ENCODE data around the gene KDF1.

The KDF1 gene

GRCh38 chr1:27000817-27001460 lies 40.7 kb upstream of the KDF1 start:
- H3K27me3 ChIP-seq (replicated peaks; ENCODE audit: control insufficient read depth, insufficient read depth, low read length): no peaks in the 10 kb centered on the region; the same call in 1 of the 2 replicates
- no peak overlapping the region for H3K4me3 ChIP-seq (replicated peaks; ENCODE audit: low read depth, low read length)
- DNase-seq (ENCODE audit: extremely low read depth, insufficient read length): no peak
- H3K36me3 ChIP-seq (ENCODE audit: control insufficient read depth, insufficient read depth, low read length): no peaks in the 10 kb centered on the region
- no peak for TF ChIP-seq CTCF (IDR thresholded peaks at IDR 0.05; ENCODE audit: insufficient read depth, low read length, poor library complexity, severe bottlenecking)

GRCh38 chr1:27000090-27000816 lies 40.0 kb upstream of the KDF1 start:
- no peak for TF ChIP-seq CTCF (IDR thresholded peaks at IDR 0.05; ENCODE audit: insufficient read depth, low read length, poor library complexity, severe bottlenecking)
- DNase-seq (ENCODE audit: extremely low read depth, insufficient read length): no peak
- Histone ChIP-seq H3K4me3 (replicated peaks; ENCODE audit: low read depth, low read length) (no peak overlapping the region), H3K27me3 (replicated peaks; ENCODE audit: control insufficient read depth, insufficient read depth, low read length) (no peaks in the 10 kb centered on the region; the same call in 1 of the 2 replicates), H3K36me3 (ENCODE audit: control insufficient read depth, insufficient read depth, low read length) (no peaks in the 10 kb centered on the region)

DNA sequence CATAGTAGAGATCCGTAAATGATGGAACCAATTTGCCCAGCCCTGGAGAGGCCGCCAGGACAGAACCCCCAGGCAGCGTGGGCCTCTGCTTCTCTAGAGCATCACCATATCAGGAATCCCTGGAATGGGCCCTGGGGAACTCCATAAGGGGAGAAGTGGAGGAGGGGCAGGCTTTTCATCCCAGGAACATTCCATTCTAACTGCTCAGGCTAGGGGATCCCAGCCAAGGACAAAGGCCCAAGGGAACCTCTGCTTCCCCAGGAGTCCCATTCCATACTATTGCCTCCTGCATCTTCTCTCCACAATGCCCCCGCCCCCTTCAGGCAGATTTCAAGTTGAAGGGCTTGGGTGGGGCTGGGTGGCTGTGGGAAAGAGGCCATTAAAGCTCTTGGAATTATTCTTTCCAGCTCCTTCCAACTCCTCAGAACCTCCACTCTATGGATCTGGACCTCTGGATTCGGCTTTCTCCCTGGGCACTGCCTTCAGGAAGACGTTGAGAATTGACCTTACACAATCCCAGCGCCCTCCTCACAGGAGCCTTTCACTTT lies 39.2 kb upstream of the KDF1 start:
- Histone ChIP-seq H3K27me3 (replicated peaks; ENCODE audit: control insufficient read depth, insufficient read depth, low read length) (peaks cover 3% of the 10 kb centered on the region), H3K4me3 (replicated peaks; ENCODE audit: low read depth, low read length) (no peak overlapping the region), H3K36me3 (ENCODE audit: control insufficient read depth, insufficient read depth, low read length) (no peaks in the 10 kb centered on the region)
- DNase-seq (ENCODE audit: extremely low read depth, insufficient read length): no peak
- no peak for TF ChIP-seq CTCF (IDR thresholded peaks at IDR 0.05; ENCODE audit: insufficient read depth, low read length, poor library complexity, severe bottlenecking)

GRCh38 chr1:26998429-26999300 lies 38.4 kb upstream of the KDF1 start:
- Histone ChIP-seq H3K36me3 (ENCODE audit: control insufficient read depth, insufficient read depth, low read length) (no peaks in the 10 kb centered on the region), H3K27me3 (replicated peaks; ENCODE audit: control insufficient read depth, insufficient read depth, low read length) (peaks cover 3% of the 10 kb centered on the region), H3K4me3 (replicated peaks; ENCODE audit: low read depth, low read length) (no peak overlapping the region)
- no peak for TF ChIP-seq CTCF (IDR thresholded peaks at IDR 0.05; ENCODE audit: insufficient read depth, low read length, poor library complexity, severe bottlenecking)
- no peak for DNase-seq (ENCODE audit: extremely low read depth, insufficient read length)

DNA sequence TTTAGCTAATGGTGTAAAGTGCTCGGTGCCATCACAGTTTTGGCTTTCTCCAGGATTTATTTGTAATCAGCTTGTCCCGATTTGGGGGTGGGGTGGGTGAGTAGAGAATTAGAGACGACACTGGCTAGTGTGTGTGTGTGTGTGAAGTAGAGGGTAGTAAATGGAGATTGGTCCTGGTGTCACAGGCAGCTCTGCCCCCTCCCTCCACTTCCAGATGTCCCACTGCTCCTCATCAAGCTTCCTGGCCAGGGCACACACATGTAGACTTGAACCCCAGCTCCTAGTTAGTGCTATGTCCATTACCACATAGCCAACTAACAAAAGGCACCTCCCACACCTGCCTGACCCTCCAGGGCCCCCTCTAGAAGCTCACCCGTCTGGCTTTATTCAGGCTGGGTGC lies 36.4 kb upstream of the KDF1 start:
- H3K27me3 ChIP-seq (replicated peaks; ENCODE audit: control insufficient read depth, insufficient read depth, low read length): peaks cover 3% of the 10 kb centered on the region
- no peak for DNase-seq (ENCODE audit: extremely low read depth, insufficient read length)
- TF ChIP-seq CTCF (IDR thresholded peaks at IDR 0.05; ENCODE audit: insufficient read depth, low read length, poor library complexity, severe bottlenecking): no peak
- no peak overlapping the region for H3K4me3 ChIP-seq (replicated peaks; ENCODE audit: low read depth, low read length)
- H3K36me3 ChIP-seq (ENCODE audit: control insufficient read depth, insufficient read depth, low read length): no peaks in the 10 kb centered on the region
